Fibroblast of gingiva (primary cell): ENCODE data around the gene NR6A1.
"Not testable (repeated sequence)": the region's sequence is repeated elsewhere in the genome, so short reads cannot be mapped to it uniquely, and the experiment has no call there.

Experiments
- DNase-seq: peaks from one replicate; pipeline ENCODE4 v3.0.0-alpha.2; 2011; ENCODE audit warnings: low read depth

The NR6A1 gene

GRCh38 chr9:124759327-124759726, 11.8 kb downstream of the NR6A1 start:
- no peak for DNase-seq

DNA sequence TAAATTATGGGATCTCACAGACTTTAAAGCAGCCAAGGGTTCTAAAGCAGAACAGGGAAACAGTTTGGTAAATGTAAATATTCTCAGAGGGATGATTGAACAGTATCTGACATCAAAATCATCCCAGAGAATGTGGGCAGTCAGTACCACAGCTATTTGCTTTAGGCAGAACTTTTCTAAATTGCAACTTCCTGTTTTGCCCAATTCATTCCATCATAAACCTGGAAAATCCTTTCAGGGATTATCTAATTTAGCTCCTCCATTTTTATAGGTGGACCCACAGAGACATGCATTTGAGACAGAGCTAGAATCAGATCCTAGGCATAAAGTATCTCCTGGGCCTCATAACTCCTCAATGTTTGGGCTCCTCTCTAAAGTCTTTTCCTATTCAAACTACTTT, 12.4 kb downstream of the NR6A1 start:
- no peak for DNase-seq

DNA sequence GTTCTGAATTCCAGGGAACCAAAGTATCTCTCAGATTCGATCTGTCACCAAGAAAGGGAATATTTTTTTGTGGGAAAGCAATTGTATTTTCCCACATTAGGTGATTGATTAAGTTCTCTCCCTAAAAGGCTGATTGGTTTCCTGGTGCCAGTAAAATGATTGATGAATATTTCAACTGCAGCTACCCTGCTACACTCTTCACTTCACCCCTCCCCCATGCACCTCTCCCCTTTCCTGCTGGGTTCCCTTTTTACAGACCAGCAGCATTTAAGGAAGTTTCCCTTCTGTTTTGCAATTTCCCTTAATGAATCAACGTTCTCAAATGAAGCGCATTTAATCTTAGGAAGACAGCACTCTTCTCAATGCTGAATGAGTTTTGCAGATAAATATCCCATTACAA, 13.1 kb downstream of the NR6A1 start:
- no peak for DNase-seq

DNA sequence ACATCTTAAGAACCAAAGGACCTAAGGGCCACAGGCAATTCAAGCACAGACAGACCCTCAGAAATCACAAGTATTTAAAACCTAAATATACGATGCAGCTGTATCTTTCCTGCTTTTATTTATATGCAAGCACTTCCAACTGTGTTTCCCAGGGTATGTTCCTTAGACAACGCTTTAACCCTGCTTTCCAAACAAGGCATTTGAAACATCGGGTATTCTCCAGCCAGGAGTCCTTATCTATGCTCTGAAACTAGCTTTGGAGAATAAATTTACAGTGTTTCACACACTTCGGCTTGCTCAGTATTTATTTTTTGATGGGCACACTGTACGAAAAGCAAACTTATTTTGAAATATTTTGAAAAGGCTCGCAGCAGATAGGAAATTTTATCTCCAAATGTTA, 13.5 kb downstream of the NR6A1 start:
- DNase-seq: no peak

- DNase-seq: no peak
Observed at GRCh38 chr9:124756011-124756410, 15.1 kb downstream of the NR6A1 start.

DNA sequence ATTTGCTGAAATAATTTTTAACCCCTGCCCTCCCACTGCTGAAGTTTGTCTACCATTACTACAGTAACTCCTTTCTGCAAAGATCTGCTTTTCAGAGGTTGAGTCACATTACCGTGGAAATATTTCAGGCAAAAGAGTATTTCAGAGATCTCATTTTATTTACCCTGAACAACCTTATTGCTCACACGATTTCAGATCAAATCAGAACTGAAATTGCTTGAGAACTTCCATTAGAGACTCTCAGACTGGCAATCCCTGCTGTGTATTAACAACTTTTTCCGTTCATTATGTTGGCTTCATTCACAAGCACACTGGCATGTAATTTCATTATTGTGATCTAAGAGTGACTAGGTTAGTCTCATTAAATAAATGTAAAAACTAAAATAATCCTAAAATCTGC, 16.1 kb downstream of the NR6A1 start:
- no peak for DNase-seq

DNA sequence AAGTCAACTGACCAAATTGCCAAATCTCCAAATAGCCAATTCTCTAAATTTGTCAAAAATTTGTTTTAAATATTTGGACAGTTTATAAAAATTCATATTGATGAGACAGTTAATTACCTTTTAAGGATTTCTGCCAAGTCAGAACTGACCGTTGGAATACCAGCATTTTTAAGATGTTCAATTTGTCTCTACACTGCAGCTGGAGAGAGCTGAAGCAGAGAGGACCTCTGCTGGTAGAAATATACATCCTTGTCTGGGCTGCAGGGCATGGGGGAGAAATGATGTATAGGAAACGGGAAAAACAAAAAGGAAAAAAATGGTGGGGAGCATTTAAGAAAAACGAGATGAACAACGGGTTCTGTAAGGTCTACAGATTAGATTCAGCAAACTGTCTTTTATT, 16.8 kb downstream of the NR6A1 start:
- no peak for DNase-seq

DNA sequence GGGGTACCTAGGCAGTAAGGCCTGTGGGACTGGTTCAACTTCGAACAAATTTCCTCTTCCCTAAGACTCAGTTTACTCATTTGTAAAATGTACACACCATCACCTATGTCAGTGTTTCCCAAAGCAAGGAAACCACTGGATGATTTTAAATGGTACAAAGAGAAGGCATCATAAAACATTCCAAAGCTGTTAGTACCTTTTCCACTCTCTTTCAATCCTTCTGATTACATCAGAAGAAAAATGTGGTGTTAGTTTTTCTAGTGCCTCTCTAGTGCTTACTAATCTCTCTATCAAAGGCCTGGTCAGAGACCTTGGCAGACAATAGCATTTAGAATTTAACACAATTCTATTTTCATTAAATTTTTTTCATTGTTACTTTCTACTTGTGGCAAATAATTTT, 18.1 kb downstream of the NR6A1 start:
- no peak for DNase-seq

GRCh38 chr9:124749781-124750180, 21.3 kb downstream of the NR6A1 start:
- peak; percentile 20 for DNase-seq

DNA sequence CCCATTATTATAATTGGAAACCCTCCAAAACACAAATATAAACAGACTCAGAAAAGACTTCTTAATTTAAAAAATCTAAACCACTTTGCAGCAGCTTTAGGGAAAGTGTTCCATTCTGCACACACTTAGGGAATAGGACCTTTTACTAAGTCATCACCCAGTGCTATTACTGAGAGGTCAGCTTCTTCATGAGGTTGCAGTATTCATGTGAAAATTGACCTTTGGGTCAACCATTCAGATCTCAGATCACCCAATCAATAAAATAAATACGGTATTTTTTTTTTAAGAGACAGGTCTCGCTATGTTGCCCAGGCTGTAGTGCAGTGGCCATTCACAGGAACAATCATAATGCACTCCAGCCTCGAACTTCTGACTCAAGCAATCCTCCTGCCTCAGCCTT, 21.8 kb downstream of the NR6A1 start:
- DNase-seq: no peak

DNA sequence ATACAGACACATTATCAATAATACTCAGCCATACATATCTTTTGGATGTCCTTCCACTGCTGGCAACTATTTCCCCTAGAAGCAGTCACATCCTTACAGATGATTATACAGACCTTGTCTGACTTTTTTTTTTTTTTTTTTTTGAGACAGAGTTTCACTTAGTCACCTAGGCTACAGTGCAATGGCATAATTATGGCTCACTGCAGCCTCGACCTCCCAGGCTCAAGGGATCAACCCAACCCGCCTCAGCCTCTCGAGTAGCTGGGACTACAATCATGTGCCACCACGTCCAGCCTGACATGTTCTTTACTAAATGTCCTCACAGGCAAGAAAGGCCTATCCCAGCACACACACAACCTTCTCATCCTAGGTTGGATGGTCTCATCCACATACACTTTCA, 24.0 kb downstream of the NR6A1 start:
- DNase-seq: no peak

- no peak for DNase-seq
Observed at GRCh38 chr9:124743686-124744348, 27.3 kb downstream of the NR6A1 start.

DNA sequence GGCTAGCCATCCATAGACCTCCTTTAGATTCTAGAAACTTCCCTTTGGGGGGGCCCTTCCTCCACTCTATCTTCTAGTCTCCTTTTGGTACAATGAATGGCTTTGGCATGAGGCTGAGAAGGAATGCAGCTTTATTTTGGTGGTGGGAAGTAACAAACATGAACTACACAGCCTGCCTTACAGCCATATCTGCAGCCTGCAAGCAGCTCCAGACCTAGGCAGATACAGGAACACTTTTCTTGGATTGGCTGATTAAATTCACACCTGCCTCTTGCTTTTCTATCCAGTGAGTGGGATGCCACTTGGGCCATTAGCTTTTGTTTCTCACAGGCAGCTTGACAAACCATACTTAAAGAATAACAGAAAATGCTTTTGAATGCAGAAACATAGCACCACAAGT, 28.2 kb downstream of the NR6A1 start:
- DNase-seq: no peak

- no peak for DNase-seq
Observed at GRCh38 chr9:124741662-124742061, 29.4 kb downstream of the NR6A1 start.

DNA sequence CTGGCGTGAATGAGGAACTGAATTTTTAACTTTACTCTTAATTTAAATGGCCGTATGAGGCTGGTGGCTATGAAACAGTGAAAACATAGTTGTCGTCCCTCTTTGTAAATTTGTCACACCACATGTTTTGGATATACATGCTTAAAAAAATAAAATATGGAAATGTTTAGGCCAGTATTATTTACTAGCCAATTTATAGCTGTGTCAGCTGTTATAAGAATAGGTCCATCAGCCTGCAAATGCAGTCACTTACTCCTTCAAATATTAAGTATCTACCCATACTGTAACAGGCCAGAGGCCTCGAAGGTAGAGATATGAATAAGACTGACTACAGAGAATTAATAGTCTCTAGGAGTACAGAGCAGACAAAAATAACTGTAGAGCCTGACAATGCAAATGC, 30.0 kb downstream of the NR6A1 start:
- DNase-seq: no peak

- no peak for DNase-seq
Observed at GRCh38 chr9:124739360-124739759, 31.8 kb downstream of the NR6A1 start.

GRCh38 chr9:124738075-124738474, 33.0 kb downstream of the NR6A1 start:
- DNase-seq: not testable (repeated sequence)

DNA sequence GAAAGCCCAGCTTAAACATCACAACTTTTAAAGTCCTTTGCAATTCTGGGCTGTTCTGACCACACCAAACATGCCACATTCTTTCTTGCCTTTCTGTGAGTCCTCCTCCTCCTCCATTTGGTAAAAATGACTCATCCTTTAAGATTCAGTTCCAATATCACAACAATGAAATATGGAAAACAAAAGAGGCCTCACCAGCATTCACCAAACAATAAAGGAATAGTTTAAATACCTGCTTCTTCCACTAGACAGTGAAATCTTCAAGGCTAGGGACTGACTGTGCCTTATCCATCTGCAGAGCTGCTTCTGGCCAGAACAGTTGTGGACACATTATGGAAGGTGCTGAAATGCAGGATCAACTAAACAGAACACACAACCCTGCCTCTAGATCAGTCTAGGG, 36.0 kb downstream of the NR6A1 start:
- DNase-seq: peak; percentile 30

DNA sequence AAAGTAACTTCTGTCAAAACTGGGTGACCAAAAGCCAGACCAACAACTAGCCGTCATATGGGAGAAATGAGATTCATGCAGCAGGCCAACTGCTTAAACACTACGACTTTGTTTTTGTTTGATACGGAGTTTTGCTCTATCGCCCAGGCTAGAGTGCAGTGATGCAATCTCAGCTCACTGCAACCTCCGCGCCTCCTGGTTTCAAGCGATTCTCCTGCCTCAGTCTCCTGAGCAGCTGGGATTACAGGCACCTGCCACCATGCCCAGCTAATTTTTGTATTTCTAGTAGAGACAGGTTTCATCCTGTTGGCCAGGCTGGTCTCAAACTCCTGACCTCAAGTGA, 36.4 kb downstream of the NR6A1 start:
- DNase-seq: not testable (repeated sequence)

GRCh38 chr9:124733964-124734740, 37.0 kb downstream of the NR6A1 start:
- no peak for DNase-seq

DNA sequence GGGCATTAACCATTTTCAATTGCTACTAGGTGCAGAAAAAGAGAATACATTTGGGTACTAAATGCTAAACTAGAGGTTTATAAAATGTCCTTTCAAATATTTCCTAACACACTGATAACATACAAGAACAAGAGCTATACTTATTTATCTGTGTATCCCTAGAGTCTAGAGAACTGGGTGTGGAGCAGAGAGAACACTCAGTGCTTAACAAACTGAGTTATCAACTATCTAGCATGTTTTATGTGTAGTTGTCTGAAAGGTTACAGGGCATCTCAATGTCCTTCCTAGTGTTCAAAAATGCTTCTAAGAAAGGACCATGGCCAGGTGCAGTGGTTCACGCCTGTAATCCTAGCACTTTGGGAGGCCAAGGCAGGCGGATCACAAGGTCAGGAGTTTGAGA, 40.3 kb downstream of the NR6A1 start:
- no peak for DNase-seq

GRCh38 chr9:124726886-124727285, 44.2 kb downstream of the NR6A1 start:
- DNase-seq: no peak

- DNase-seq: no peak
Observed at GRCh38 chr9:124725068-124725452, 46.1 kb downstream of the NR6A1 start.
